ENCODE results near the gene TIMP3. TPM values are rescaled to one million over a fixed set of nuclear protein-coding genes. Genes with fewer than 3 reads are reported as not detected.

Gene TIMP3
- total RNA-seq, 1 experiment from 2014 or later = 0.87 TPM

DNA sequence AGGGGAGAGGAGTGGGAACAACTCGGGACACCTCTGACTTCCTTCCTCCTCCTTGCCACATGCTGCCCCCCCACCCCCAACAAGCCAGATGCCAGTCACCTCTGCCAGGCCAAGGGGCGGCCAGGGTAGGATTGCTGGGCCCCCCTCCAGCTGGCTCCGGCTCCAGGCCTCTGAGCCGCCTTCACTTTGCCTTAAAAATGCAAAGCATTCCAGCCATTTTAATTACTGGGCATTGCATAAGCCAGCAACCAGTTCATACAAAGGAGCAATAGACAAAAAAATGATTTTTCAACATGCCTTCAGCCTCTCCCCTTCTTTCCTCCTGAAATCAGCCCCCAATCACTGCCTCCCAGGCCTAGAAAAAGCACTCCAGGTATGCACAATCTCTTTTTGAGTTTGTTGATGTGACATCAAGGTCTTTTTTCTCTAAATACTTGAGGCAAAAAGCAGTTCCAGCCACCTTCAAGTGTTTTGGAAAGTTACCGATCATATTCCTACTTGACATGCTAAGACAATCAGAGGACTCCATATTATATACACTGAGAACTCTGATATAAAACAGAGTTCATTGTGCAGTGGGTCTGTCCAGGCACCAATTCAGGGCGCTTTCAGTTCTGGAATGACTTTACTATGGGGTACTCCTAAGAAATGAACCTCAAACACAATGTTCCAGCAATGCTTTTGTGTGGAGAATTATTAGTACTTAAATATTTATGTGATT, 12.4 kb upstream of the TIMP3 start:
- Mint-ChIP-seq H3K36me3 (ENCODE audit: insufficient read depth in 1 of 3, low read depth in 3 of 3) (peaks cover 0 to 24% (median 13%) of the 10 kb centered on the region in 3 experiments; a peak in 3 of 7 replicates), H3K4me1 (peaks cover 17 to 19% of the 10 kb centered on the region in 2 experiments; a peak in 3 of 4 replicates), H3K4me3 (no peak overlapping the region), H3K9me3 (no peaks in the 10 kb centered on the region), H3K27ac (no peak overlapping the region; a peak in 1 of 7 replicates), H3K27me3 (ENCODE audit: low read depth) (no peaks in the 10 kb centered on the region; the same call in 1 of the 2 replicates)
- no peak overlapping the region for H3K4me2 ChIP-seq (ENCODE audit: insufficient read depth, insufficient read length, low read length)
- TF ChIP-seq, protein P1, sequence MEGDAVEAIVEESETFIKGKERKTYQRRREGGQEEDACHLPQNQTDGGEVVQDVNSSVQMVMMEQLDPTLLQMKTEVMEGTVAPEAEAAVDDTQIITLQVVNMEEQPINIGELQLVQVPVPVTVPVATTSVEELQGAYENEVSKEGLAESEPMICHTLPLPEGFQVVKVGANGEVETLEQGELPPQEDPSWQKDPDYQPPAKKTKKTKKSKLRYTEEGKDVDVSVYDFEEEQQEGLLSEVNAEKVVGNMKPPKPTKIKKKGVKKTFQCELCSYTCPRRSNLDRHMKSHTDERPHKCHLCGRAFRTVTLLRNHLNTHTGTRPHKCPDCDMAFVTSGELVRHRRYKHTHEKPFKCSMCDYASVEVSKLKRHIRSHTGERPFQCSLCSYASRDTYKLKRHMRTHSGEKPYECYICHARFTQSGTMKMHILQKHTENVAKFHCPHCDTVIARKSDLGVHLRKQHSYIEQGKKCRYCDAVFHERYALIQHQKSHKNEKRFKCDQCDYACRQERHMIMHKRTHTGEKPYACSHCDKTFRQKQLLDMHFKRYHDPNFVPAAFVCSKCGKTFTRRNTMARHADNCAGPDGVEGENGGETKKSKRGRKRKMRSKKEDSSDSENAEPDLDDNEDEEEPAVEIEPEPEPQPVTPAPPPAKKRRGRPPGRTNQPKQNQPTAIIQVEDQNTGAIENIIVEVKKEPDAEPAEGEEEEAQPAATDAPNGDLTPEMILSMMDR (conservative IDR thresholded peaks at IDR 0.05) = no peak
- no peak overlapping the region for H2BK20ac ChIP-seq (ENCODE audit: low read depth, low read length, poor library complexity, severe bottlenecking)
- no peaks in the 10 kb centered on the region for H3K9me3 ChIP-seq (ENCODE audit: control insufficient read depth, low read depth, low read length)
- no peak overlapping the region for H3K23ac ChIP-seq (ENCODE audit: insufficient read length, low read depth, low read length)
- H2BK15ac ChIP-seq (ENCODE audit: low read depth, low read length) = no peak overlapping the region
- no peak overlapping the region for H4K8ac ChIP-seq (replicated peaks; ENCODE audit: insufficient read length, low read depth, low read length)
- no peak overlapping the region for H3K18ac ChIP-seq (ENCODE audit: insufficient read length, low read depth, low read length)
- no peak overlapping the region for H3K56ac ChIP-seq (ENCODE audit: insufficient read length, low read depth, low read length)
- H3K4me1 ChIP-seq (ENCODE audit: insufficient read depth, low read length) = no peaks in the 10 kb centered on the region
- H3T11ph ChIP-seq (ENCODE audit: low read length) = no peak overlapping the region
- H3K14ac ChIP-seq (ENCODE audit: insufficient read depth, low read length) = no peak overlapping the region
- H2BK12ac ChIP-seq (ENCODE audit: insufficient read length, low read depth, low read length) = no peak overlapping the region
- no peaks in the 10 kb centered on the region for H3K79me1 ChIP-seq (ENCODE audit: insufficient read depth, low read depth, low read length, poor library complexity, severe bottlenecking)
- H4K20me1 ChIP-seq (ENCODE audit: control insufficient read depth, insufficient read depth, insufficient read length) = no peaks in the 10 kb centered on the region
- no peak overlapping the region for H3K9ac ChIP-seq (ENCODE audit: extremely low read depth, insufficient read length, low read length)
- H2AK5ac ChIP-seq (ENCODE audit: insufficient read length, low read length) = no peak overlapping the region
- H3K23me2 ChIP-seq (ENCODE audit: insufficient read length, low read depth, low read length, poor library complexity, severe bottlenecking) = no peaks in the 10 kb centered on the region
- no peak overlapping the region for H4K91ac ChIP-seq (ENCODE audit: insufficient read length, low read depth, low read length)
- no peak overlapping the region for H2BK120ac ChIP-seq (ENCODE audit: low read depth, low read length, poor library complexity, severe bottlenecking)
- H3K79me2 ChIP-seq (ENCODE audit: insufficient read depth, low read length) = no peaks in the 10 kb centered on the region
- no peak overlapping the region for H2AFZ ChIP-seq (ENCODE audit: low read length)
- H3K27me3 ChIP-seq (ENCODE audit: insufficient read depth, low read length) = no peaks in the 10 kb centered on the region
- H3K27ac ChIP-seq (ENCODE audit: insufficient read length, low read depth, low read length) = no peak overlapping the region
- no peak for DNase-seq
- no CpG with 5 or more reads among the region's 6 CpGs for WGBS (ENCODE audit: extremely low coverage, insufficient read length, low lambda C conversion rate)
- no peak overlapping the region for H4K5ac ChIP-seq (ENCODE audit: insufficient read length, low read depth, low read length)
- H3K4ac ChIP-seq (ENCODE audit: low read depth, low read length) = no peak overlapping the region
- H2BK5ac ChIP-seq (ENCODE audit: insufficient read length, low read length) = no peak overlapping the region
